Tibial nerve (tissue), 4 donors: Measurements from ENCODE around the gene SUPT5H. TPM values are rescaled to one million over a fixed set of nuclear protein-coding genes. Genes with fewer than 3 reads are reported as not detected.

Experiments
- DNase-seq, 2 donors: peaks; one replicate each; pipeline ENCODE4 v3.0.0-alpha.2; 2019; ENCODE audit warnings: low spot score in 2 of 2
- H3K27ac ChIP-seq, 4 donors: fragments of 200-600 bp; sonication (generic) in 3 of 4; one replicate each; pipeline ENCODE4 v1.5.1; 2017 to 2019; ENCODE audit warnings: mild to moderate bottlenecking in 1 of 4
- H3K27me3 ChIP-seq, 2 donors: fragments of 200-600 bp; sonication (generic) in 1 of 2; one replicate each; pipeline versions ENCODE4 v1.5.1 to v1.6.0; 2017 to 2019
- H3K36me3 ChIP-seq, 3 donors: fragments of 200-600 bp; sonication (generic); one replicate each; pipeline ENCODE4 v1.5.1; 2018 to 2019
- H3K4me1 ChIP-seq, 4 donors: fragments of 200-600 bp; sonication (generic) in 3 of 4; one replicate each; pipeline ENCODE4 v1.5.1; 2017 to 2019
- H3K4me3 ChIP-seq, 4 donors: fragments of 200-600 bp; sonication (generic) in 3 of 4; one replicate each; pipeline ENCODE4 v1.5.1; 2017 to 2019; ENCODE audit warnings: mild to moderate bottlenecking in 1 of 4, moderate library complexity in 1 of 4
- H3K9me3 ChIP-seq, 4 donors: fragments of 200-600 bp; sonication (generic) in 3 of 4; one replicate each; pipeline ENCODE4 v1.5.1; 2017 to 2019
- EP300 ChIP-seq, 2 donors: sonication (generic); formaldehyde crosslinking; IDR thresholded peaks; one replicate each; pipeline ENCODE4 v1.6.1; 2017; ENCODE audit warnings: antibody characterized with exemption in 2 of 2, mild to moderate bottlenecking in 1 of 2
- POLR2A ChIP-seq, 2 donors: fragments of 450-650 bp; IDR thresholded peaks; one replicate each; pipeline ENCODE4 v1.6.1; 2017; ENCODE audit warnings: antibody characterized with exemption in 2 of 2, mild to moderate bottlenecking in 2 of 2, moderate library complexity in 2 of 2
- WGBS, 2 donors: methylation state at CpG; one replicate each; pipeline ENCODE4 v1.1.5; 2018; 5-methylcytosine and 5-hydroxymethylcytosine counted together
- total RNA-seq, 4 donors: library from RNA; depleted of rRNA; stranded (reverse); fragments of >200 nt; gene quantifications; one replicate each; pipeline ENCODE4 v1.1.0, GENCODE V29; 2016
- TF ChIP-seq, protein P1 (sequence below), 5 experiments: fragments of 200-600 bp in 3 of 5; fragments of 450-650 bp in 2 of 5; sonication (generic) in 3 of 5; IDR thresholded peaks; one replicate each; pipeline ENCODE4 v1.5.1; 2016 to 2019; ENCODE audit warnings: antibody characterized with exemption in 5 of 5, mild to moderate bottlenecking in 3 of 5, moderate library complexity in 2 of 5

Gene SUPT5H
- total RNA-seq, 4 donors from 2014 or later, result 94.4 to 120 (median 106) TPM

DNA sequence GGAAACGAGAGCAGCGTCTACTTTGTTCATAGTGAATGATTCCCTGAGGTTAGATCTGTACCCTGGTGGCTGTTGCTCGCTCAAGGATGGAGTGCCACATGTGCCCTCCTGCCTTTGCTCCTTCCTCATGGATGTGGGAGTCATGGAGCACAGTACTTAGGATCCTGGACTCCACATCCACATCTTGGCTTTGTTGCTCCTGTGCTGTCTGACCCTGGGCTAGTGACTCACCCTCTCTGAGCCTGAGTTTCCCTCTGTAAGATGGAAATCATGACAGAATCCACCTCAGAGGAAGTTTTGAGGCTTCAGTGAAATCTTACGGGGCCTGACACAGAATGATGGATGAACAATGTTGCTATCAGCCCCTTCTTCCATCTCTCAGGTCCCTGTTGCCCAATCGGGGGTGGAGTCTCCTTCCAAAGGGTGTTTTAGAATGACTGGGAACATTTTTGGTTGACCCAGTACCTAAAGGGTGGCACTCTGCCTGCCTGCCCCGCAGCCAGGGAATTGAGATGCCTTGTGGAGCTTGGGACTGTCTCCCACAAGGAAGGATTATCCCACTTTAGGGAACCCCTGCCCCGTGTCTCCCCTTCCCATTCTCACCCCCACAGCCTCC lies 25.4 kb downstream of the SUPT5H start:
- H3K36me3 ChIP-seq, result peaks cover 5 to 100% (median 44%) of the 10 kb centered on the region in 3 donors
- H3K4me3 ChIP-seq, result no peak overlapping the region
- no peaks in the 10 kb centered on the region for H3K9me3 ChIP-seq
- TF ChIP-seq EP300 (IDR thresholded peaks at IDR 0.05) (no peak), POLR2A (IDR thresholded peaks at IDR 0.05) (no peak)
- TF ChIP-seq, protein P1, sequence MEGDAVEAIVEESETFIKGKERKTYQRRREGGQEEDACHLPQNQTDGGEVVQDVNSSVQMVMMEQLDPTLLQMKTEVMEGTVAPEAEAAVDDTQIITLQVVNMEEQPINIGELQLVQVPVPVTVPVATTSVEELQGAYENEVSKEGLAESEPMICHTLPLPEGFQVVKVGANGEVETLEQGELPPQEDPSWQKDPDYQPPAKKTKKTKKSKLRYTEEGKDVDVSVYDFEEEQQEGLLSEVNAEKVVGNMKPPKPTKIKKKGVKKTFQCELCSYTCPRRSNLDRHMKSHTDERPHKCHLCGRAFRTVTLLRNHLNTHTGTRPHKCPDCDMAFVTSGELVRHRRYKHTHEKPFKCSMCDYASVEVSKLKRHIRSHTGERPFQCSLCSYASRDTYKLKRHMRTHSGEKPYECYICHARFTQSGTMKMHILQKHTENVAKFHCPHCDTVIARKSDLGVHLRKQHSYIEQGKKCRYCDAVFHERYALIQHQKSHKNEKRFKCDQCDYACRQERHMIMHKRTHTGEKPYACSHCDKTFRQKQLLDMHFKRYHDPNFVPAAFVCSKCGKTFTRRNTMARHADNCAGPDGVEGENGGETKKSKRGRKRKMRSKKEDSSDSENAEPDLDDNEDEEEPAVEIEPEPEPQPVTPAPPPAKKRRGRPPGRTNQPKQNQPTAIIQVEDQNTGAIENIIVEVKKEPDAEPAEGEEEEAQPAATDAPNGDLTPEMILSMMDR (IDR thresholded peaks at IDR 0.05), result no peak
- 85 to 86% methylated on average over 4 to 7 of the region's 7 CpGs for WGBS, 2 donors
- DNase-seq, result no peak
- H3K4me1 ChIP-seq, result no peaks in the 10 kb centered on the region
- H3K27ac ChIP-seq, result no peak overlapping the region
- H3K27me3 ChIP-seq, result no peaks in the 10 kb centered on the region

DNA sequence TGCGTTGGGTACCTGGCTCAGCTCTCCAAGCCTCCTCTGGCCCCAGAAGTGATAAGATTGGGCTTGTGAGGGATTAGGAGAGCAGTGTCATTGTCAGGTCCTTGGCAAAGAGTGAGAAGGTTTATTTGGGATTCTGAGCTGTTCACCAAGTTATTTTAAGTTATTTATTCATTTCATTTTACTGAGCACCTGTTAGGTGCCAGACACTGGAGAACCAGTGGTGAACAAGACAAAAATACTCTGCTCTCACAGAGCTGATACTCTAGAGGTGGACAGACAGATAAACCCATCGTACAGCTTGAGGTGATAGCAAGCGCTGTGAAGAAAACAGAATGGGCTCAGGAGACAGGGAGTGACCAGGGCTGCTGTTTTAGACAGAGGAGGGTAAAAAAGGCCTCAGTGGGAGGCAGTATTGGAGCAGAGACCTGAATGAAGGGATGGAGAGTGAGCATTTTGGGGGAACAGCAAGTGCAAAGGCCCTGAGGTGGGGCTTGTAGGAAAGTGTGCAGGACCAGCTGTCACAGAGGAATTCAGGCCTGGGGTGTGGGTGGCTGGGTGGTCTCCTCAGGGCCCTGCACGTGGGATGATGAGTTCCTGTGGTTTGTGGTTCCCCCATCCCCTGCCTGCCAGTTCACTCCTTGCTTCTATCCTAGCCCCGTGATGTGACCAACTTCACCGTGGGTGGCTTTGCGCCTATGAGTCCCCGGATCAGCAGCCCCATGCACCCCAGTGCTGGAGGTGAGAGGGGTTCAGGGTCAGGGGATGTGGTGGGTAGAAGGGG lies 26.6 kb downstream of the SUPT5H start:
- H3K27ac ChIP-seq, result no peak overlapping the region
- TF ChIP-seq, protein P1 (IDR thresholded peaks at IDR 0.05), result no peak
- TF ChIP-seq POLR2A (IDR thresholded peaks at IDR 0.05) (no peak), EP300 (IDR thresholded peaks at IDR 0.05) (no peak)
- peaks cover 3 to 100% (median 37%) of the 10 kb centered on the region in 3 donors for H3K36me3 ChIP-seq
- no peaks in the 10 kb centered on the region for H3K9me3 ChIP-seq
- no peak overlapping the region for H3K4me3 ChIP-seq
- WGBS, 2 donors, result 80 to 85% methylated on average over 8 of the region's 8 CpGs
- no peak for DNase-seq
- H3K27me3 ChIP-seq, result no peaks in the 10 kb centered on the region
- H3K4me1 ChIP-seq, result no peaks in the 10 kb centered on the region

DNA sequence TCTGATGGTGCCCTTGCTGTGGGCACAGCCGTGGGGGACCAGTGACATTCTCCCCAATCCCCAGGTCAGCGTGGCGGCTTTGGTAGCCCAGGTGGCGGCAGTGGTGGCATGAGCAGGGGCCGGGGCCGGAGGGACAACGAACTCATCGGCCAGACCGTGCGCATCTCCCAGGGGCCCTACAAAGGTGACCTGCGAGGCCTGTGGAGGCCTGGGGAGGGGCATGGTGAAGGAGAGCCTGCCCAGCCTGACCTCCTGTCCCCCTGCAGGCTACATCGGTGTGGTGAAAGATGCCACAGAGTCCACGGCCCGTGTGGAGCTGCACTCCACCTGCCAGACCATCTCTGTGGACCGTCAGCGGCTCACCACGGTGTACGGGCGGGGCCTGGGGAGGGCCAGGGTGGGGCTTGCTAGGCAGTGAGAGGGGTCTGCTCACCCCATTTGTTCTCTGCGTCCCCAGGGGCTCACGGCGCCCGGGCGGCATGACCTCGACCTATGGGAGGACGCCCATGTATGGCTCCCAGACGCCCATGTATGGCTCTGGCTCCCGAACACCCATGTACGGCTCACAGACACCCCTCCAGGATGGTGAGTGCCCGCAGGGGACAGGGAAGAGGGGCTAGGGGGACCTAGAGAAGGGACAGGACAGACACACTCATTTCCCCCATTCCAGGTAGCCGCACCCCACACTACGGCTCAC lies 27.5 kb downstream of the SUPT5H start:
- WGBS, 2 donors, result 84 to 86% methylated on average over 24 to 31 of the region's 32 CpGs
- Histone ChIP-seq H3K4me3 (no peak overlapping the region), H3K4me1 (no peaks in the 10 kb centered on the region), H3K36me3 (peaks cover 3 to 98% (median 32%) of the 10 kb centered on the region in 3 donors), H3K9me3 (no peaks in the 10 kb centered on the region), H3K27ac (no peak overlapping the region), H3K27me3 (no peaks in the 10 kb centered on the region)
- no peak for TF ChIP-seq POLR2A (IDR thresholded peaks at IDR 0.05)
- TF ChIP-seq, protein P1 (IDR thresholded peaks at IDR 0.05), result no peak
- TF ChIP-seq EP300 (IDR thresholded peaks at IDR 0.05), result no peak
- no peak for DNase-seq

DNA sequence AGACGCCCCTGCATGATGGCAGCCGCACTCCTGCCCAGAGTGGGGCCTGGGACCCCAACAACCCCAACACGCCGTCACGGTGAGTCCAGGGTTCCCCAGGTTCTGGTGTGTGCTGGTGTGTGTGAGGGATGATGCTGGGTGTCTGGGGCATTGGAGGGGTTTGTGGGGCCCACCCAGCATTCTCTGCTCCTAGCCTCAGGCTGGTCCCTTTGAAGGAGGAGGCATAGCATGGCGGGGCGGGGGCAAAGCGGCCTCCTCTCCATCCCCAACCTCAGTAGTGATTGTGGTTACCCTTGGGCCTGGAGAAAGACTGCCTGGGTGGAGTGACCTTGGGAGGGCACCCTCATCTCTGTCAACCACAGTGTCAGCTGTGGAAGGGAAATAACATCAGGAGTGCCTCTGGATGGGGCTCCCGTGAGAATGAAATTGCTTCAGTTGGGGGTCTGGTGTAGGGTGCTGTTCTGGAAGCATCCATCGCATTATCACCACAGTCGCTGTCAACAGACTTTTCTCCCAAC lies 28.1 kb downstream of the SUPT5H start:
- 78 to 90% methylated on average over 7 to 11 of the region's 11 CpGs for WGBS, 2 donors
- no peak overlapping the region for H3K27ac ChIP-seq
- TF ChIP-seq, protein P1 (IDR thresholded peaks at IDR 0.05), result no peak
- TF ChIP-seq EP300 (IDR thresholded peaks at IDR 0.05) (no peak), POLR2A (IDR thresholded peaks at IDR 0.05) (no peak)
- H3K9me3 ChIP-seq, result no peaks in the 10 kb centered on the region
- DNase-seq, result no peak
- no peaks in the 10 kb centered on the region for H3K27me3 ChIP-seq
- no peak overlapping the region for H3K4me3 ChIP-seq
- no peaks in the 10 kb centered on the region for H3K4me1 ChIP-seq
- H3K36me3 ChIP-seq, result peaks cover 3 to 92% (median 28%) of the 10 kb centered on the region in 3 donors
